Activated CD8-positive, alpha-beta memory T cell treated with anti-CD3 and anti-CD28 coated beads for 1 hour (primary cell): ENCODE results near the gene LPCAT3.
A peak's percentile ranks its signal among the peaks of the same experiment; 100 is the strongest.

Experiments
- DNase-seq, 2 donors: peaks; one replicate each; pipeline ENCODE4 v3.0.0-alpha.2; 2020; ENCODE audit warnings: low read depth in 1 of 2; ENCODE audit errors: extremely low read depth in 1 of 2

Gene LPCAT3

DNA sequence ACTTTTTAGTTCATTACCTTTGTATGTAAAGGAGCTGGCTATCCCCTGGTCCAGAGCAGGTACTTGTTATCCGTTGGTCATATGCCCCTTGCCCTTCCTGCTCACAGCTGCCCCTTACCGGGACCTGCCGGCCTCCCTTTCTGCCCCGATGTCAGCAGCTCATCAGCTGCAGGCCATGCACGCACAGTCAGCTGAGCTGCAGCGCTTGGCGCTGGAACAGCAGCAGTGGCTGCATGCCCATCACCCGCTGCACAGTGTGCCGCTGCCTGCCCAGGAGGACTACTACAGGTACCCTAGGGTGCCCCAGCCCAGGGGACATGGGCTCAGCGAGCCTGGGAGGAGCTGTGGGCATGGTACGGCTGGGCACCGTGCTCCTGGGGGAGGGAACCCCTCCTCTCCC lies 77.0 kb downstream of the LPCAT3 start:
- DNase-seq: no peak

DNA sequence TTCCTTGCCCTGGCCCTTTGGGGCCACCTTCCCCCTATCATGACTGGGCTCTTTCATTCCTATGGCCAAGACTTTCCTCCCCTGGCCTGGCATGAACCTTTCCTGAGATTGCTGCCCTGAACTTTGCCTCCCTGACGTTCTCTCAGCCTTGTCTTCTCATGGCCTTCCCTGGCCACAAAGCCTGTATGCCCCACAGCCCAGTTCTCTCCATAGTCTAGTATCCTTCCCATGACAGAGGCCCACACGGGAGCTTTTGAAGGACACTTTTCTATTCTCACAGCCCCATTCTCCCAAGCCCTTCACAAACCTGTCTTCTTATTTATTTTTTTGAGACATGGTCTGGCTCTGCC lies 79.1 kb downstream of the LPCAT3 start:
- no peak for DNase-seq

- no peak for DNase-seq
These were observed 79.7 kb downstream of the LPCAT3 start for GRCh38 chr12:6938353-6939190.

DNA sequence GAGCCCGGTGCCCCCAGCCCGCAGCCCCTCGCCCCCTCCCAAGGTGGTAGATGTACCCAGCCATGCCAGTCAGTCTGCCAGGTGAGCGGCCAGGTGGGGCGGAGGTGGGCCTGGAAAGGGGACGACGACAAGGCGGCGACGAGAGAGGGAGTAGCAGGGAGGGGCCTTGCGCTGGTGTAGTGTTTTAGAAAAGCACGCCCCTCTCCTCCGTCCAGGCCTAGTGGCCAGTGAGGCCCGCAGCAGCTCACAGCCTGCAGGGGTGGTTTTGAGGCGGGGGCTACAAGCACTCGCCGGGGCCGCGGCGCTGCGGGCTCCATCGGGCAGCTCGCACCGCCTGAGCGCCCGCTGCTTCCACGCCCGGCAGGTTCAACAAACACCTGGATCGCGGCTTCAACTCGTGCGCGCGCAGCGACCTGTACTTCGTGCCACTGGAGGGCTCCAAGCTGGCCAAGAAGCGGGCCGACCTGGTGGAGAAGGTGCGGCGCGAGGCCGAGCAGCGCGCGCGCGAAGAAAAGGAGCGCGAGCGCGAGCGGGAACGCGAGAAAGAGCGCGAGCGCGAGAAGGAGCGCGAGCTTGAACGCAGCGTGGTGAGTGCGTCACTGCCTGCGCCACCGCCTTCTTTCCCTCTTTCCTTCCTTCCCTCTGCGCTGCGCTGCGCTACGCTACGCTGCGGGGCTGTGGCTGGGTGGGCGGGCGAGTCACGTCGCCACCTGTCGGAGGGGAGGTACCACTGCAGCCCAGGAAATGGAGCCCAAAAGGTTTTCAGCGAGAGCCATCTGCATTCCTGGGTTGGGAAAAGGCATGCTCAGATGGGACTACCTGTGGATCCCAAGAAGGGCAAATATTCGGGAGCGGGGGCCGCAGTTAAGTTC lies 80.6 kb downstream of the LPCAT3 start:
- peak; percentile 81 to 86 for DNase-seq

GRCh38 chr12:6936636-6937480 lies 81.4 kb downstream of the LPCAT3 start:
- DNase-seq: no peak

GRCh38 chr12:6936194-6936635 lies 82.1 kb downstream of the LPCAT3 start:
- no peak for DNase-seq

DNA sequence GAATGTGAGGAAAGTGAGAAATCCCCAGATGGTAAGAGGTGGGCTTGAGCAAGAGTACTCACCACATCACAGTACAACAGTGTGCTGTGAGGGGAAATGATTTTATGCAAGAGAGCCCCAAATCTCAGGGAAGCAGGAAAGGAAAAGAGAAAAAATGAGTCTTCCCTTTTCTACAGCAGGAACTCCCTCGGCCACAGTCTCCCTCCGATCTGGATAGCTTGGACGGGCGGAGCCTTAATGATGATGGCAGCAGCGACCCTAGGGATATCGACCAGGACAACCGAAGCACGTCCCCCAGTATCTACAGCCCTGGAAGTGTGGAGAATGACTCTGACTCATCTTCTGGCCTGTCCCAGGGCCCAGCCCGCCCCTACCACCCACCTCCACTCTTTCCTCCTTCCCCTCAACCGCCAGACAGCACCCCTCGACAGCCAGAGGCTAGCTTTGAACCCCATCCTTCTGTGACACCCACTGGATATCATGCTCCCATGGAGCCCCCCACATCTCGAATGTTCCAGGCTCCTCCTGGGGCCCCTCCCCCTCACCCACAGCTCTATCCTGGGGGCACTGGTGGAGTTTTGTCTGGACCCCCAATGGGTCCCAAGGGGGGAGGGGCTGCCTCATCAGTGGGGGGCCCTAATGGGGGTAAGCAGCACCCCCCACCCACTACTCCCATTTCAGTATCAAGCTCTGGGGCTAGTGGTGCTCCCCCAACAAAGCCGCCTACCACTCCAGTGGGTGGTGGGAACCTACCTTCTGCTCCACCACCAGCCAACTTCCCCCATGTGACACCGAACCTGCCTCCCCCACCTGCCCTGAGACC lies 82.7 kb downstream of the LPCAT3 start:
- DNase-seq: no peak

- no peak for DNase-seq
These were observed 84.2 kb downstream of the LPCAT3 start for GRCh38 chr12:6934110-6934509.

- DNase-seq: no peak
These were observed 85.5 kb downstream of the LPCAT3 start for GRCh38 chr12:6932766-6933165.

GRCh38 chr12:6929466-6930452 lies 88.5 kb downstream of the LPCAT3 start:
- DNase-seq: no peak

DNA sequence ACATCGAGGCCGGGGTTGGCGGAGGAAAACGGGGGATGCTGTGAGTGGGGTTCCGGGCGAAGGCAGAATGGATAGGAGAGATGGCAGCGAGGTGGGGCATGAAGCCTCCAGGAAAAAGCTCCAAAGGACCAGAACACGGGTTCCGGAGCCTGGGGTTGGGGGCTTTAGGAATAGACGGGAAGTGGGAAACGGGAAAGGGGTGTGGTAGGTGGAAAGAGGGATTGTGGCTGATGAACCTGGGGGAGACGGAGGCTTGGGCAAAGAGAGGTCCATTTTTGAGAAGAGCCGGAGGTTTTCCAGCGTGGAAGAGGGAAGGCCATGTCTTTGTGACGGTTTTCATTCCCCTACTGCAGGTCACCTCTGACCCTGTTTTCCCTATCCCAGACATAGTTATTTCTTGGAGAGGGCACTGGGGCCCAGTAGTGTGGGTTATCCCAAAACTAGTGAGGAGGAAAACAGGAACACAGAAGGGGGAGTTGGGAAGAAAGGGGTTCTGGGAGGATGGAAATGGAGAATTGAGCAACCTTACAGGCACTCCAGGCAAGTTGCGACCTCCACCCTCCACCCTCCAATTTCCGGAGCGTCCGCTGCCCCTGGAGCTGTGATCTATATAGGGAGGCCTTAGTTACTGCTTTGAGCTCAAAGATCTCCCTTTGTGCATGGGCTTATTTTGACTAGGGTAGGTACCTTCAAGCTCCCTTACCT lies 89.4 kb downstream of the LPCAT3 start:
- DNase-seq: no peak

DNA sequence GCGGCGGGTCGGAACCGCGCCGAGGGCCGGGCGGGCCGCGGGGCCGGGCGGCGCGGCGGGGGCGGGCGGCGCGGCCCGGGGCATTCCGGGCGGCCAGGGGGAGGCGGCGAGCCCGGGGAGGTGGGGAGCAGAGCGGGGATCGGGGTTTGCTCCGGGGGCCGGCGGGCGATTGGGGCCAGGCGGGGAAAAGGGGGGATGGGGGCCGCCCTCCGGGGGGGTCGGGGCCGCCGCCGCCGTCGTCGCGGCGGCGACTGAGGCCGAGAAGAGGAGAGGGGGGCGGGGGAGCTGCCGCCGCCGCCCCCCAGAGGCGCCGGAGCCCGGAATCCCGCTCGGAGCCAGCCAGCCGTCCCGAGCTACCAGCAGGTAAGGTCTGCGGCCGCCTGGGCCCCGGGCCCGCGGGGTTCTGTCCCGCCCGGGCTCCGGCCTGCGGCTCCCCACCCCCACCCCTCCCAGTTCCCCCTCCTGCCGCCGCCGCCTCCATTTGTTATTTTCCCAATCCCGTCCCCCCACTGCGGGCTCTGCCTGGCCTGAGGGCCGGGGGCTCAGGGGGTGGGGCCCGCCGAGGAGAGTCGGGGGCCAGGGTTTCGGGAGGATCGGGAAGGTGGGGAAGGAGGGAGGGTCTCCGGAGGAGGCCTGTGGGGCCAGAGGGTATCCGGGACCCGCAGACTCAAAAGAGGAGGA lies 90.1 kb downstream of the LPCAT3 start:
- no peak for DNase-seq

DNA sequence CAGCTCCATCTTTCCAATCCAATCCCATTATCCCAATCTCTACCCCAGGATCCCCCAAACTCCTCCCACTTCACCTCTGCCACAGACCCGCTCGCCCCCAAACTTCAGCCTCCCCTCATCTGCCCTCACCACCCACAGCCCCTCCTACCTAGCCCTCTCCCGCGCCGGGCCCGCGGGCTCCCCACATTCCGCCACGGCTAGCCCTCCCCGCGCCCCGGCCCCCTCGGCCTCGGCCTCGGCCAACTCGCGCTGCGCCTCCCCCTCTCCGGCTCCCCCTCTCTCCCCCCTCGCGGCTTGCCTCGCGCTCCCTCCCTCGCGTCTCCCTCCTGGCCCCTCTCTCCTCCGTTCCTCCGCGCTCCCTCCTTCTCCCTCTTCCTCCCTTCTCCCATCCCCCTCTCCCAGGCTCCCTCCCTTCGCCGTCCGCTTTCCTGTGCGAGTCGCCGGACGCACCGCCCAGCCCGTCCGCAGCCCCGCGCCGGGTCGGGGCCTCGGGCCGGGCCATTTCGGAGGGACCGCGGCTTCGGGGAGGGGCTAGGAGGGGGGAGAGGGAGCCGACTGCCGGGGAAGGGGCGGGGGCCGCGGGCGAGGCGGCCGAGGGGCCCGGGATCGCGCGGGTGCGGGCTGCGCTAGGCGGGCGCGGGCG lies 90.8 kb downstream of the LPCAT3 start, which contains the start of gene ATN1:
TSS of gene ATN1 (plus strand) at position 581 of the 643 bp plus-strand sequence. CDS start 6,043 bp downstream, outside the sequence.
- DNase-seq: peak in 1 of 2 donors; percentile 28
